HG02970 (cell line): Measurements from ENCODE around the gene TDO2.
A peak's percentile ranks its signal among the peaks of the same experiment; 100 is the strongest.
"Not testable (repeated sequence)": the region's sequence is repeated elsewhere in the genome, so short reads cannot be mapped to it uniquely, and the experiment has no call there.

Source experiments
- ATAC-seq: cut with Tn5 transposase; IDR thresholded peaks from one replicate; pipeline ENCODE4 v1.9.1; 2021; ENCODE audit warnings: mild to moderate bottlenecking, moderate library complexity, moderate number of reproducible peaks; ENCODE audit not compliant: unreplicated experiment, low FRiP score

The TDO2 gene

DNA sequence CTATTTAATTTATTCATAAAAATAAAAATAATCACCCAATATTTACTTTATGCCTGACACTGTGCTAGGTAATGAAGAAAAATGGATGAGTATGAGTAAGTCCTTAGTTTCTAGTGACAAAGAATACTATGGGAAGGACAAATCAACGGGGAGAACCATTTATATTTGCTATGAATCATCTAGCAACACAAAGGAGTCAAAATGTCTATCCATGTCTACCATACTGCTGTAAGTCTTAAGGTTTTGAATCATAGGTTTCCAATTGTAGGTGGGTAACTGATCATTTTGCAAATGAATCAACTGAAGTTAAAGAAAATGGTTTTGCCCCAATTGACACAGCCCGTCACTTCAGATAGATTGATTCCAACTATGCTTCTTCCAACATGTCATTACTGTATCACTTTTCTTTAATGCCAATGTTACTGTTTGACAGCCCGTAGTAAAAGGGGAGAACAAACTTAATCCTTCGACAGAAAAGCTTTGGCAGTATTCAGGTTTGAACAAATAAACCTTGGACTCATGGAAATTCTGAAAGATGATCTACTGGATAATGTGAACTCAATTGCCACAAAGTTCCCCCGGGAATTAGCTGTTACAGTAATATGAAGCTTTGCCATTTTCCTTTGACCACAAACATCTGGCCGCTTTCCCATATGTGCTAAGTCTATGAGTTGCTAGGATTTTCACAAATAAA is 3.2 kb downstream of the TDO2 start:
- ATAC-seq, result no peak

DNA sequence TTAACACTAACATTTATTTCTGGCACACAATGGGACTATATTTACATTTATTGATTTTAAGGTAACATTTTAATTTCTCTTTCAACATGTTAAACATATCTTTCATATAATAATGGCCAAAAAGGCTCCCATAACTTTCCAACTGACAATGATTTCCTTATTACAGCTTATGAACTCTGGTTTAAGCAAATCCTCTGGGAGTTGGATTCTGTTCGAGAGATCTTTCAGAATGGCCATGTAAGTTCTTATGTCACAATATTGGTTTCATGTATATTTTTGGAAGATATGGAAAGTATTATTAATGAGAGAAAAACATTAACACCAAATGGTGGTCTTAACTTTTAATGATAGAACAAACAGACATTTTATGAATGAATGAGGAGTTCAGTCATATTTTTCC is 4.1 kb downstream of the TDO2 start:
- ATAC-seq, result no peak

DNA sequence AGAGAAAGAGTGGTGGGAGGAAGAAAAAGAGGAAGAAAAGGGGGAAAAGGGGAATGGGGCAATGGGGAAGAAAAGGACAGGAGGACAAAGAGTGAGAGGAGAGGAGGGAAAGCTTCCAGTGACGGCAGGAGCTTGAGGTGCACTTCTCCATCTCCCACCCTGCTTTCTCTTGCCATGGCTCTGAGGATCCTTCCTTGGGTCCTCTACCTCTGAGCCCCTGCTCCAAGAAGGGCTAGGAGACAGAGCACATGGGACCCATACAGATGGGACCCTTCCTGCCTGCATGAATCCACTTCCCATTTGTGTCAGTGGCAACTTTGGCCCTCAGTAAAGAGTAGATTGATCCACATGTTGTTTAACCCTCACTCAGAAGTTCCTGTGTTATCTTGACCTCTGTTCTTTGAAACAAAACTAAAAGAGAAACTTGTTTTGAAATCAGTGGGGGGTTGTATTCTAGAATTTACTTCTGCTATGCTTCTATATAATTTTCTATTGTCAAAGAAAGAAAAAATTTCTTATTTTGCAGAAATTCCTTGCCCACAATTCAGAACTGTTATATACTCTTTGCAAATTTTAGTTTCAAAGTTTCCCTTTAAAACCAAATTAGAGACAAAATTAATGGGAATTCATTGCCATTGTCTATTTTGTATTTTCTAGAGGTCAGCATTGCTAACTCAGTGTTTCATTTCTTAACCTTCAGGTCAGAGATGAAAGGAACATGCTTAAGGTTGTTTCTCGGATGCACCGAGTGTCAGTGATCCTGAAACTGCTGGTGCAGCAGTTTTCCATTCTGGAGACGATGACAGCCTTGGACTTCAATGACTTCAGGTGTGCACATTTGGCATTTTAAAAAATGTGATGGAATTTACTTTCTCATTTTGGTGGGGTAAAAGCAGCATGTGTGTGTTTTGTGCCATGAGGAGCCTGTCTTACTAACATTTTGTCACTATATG is 5.0 kb downstream of the TDO2 start:
- peak; percentile 69 for ATAC-seq

DNA sequence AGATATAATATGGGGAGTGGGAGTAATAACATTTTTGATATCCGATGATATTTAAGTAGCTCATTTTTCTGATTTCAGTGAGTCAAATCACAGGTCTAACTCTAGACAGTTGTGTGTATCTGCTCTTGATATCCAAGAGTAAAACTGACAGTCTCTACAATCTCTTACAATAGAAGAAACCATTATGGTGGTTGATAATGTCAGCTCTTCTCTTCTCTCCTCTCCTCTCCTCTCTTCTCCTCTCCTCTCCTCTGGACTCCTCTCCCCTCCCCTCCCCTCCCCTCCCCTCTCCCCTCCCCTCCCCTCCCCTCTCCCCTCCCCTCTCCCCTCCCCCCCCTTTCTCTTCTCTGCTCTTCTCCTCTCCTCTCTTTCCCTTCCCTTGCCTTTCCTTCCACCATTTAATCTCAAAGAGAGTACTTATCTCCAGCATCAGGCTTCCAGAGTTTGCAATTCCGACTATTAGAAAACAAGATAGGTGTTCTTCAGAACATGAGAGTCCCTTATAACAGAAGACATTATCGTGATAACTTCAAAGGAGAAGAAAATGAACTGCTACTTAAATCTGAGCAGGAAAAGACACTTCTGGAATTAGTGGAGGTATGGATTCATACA is 6.2 kb downstream of the TDO2 start:
- ATAC-seq, result no peak

DNA sequence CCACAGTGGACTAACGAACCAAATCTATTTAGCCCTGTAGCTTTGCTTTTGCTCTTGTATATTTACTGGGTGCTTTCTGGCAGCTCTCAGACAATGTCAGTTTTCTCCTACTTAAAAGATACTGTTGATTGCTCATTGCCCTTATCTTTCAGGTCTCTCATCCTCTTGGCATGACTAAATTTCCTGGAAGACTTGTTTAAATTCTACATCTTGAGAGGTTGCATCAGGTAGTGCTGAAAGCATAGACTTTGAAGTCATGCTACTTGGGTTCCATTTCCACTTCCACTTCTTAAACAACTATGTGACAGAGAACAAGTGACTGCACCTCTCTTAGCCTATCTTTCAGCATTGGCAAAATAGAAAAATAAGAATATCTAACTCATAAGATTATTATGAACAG is 8.4 kb downstream of the TDO2 start:
- no peak for ATAC-seq

DNA sequence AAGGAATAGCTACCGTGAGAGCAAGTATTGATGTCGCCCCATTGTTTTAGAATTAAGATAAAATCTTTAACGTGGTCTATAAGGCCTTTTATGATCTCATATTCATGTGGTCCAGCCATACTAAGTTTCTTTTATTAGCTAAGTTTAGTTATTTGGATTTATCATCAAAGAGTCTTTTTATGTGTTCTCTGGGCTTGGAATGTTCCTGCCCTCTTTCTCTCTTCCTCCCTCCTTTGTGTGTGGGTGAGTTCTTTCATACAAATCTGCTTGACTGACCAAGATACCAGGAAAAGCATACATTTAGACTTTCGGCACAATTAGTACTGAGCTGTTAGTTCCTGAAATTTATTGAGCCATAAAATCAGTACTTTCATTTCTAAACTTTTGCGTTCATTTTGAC is 11.3 kb downstream of the TDO2 start:
- ATAC-seq, result no peak

DNA sequence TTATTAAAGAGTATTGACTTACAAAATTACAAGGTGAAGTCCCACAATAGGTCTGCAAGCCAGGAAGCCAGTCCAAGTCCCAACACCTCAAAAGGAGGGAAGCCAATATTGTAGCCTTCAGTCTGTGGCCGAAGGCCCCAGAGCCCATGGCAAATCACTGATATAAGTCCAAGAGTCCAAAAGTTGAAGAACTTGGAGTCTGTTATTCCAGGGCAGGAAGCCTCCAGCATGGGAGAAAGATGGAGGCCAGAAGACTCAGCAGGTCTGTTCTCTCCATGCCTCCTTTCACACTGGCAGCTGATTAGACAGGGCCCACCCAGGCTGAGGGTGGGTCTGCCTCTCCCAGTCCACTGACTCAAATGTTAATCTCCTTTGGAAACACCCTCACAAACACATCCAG is 18.1 kb downstream of the TDO2 start:
- no peak for ATAC-seq

DNA sequence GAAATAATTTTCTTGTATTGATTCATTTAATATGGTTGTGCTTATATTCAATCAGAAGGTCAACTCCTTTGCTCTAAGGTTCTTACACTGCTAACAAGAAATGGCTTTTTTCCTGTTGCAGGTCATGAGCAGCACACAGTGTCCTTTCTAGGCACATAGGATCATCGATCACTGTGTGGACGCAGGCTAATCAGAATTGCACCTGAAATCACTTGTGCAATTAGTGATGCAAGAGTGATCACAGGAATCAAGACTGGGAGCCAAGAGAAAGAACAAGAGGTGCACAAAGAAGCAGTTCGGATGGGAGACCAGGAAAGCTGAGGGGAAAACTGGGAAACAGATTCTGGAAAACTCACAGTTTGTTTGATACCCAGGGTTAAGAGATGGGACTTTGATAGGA is 21.1 kb downstream of the TDO2 start:
- no peak for ATAC-seq

DNA sequence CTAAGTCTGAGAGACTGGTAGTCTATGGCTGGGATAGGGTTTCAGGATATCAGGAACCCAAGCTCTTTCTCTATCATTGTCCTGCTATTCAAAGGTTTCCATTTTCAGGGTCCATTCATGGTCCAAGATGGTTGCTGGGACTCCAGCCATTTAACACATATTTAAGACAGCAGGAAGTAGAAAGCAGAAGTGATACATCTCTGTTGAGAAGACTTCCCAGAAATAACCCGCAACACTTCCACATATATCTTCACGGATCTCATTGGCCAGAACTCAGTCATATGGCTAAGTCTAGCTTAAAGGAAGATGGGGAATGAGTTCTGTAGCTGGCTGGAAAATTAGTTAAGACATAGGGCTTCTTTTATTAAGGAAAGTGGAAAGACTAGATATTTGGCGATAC is 26.3 kb downstream of the TDO2 start:
- no peak for ATAC-seq

DNA sequence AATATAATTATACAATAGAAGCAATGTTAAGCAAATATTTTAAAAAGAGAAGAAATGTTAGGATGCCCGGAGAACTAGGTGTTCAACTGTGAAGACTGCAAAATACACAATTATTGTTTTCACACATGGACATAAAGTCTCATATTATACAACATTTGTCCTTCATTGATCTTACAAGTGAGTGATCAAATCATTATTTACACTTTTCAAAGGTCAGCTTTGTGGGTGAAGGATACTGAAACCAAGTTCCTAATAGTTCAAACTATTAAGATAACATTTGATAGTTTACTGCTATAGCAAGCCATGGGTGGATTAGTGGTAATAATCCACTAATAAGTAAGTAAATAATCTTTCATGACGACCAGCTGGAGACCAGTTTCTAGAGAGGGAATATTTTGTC is 26.8 kb downstream of the TDO2 start:
- ATAC-seq, result no peak

DNA sequence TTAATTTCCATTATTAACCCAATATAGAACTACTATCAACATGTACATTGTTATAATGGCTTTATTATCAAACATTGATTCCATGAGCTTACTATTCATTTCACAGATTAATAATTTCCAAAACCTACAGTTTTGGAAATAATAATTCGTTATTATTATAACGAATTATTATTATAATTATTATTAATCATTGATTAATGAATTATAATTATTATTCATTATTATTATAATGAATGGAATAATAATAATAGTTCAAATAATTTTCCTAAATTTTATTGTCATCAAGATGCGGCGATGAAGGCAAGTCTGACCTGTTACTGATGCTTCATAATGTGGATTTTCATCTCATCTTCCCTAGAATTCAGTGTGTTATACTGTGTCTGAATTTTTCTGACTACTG is 28.1 kb downstream of the TDO2 start:
- ATAC-seq, result no peak

DNA sequence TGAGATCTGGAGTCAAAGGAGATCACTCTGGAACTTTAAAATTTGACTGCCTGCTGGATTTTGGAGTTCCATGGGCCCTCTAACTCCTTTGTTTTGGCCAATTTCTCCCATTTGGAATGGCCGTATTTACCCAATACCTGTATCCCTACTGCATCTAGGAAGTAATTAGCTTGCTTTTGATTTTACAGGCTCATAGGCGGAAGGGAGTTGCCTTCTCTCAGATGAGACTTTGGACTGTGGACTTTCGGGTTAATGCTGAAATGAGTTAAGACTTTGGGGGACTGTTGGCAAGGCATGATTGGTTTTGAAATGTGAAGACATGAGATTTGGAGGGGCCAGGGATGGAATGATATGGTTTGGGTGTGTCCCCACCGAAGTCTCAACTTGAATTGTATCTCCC is 31.1 kb downstream of the TDO2 start:
- not testable (repeated sequence) for ATAC-seq

DNA sequence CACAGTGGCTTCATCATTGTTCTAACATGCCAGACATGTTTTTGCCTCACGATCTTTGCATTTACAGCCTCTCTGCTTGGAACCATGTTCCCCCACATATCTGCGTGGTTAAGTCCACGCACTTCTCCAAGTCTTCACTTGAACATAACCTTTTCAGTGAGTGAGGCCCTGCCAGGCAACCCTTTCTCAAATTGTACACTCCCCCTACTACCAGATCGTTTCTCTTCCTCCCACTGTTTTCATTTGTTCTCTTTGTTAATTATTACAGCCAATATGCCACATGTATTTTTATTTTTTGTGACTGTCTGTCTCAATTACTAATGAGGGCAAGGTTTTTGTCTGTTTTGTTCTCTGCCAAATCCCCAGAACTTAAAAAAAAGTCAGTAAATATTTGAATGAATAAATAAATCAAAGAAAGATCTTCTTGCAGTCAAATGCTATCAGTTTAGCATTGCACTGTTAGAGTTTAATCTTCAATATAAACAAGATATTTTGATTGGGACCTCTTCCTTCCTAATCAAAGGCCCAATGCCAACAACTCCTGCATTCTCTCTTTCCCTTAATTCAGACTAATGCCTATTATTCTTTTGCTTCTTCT is 32.0 kb downstream of the TDO2 start:
- no peak for ATAC-seq

DNA sequence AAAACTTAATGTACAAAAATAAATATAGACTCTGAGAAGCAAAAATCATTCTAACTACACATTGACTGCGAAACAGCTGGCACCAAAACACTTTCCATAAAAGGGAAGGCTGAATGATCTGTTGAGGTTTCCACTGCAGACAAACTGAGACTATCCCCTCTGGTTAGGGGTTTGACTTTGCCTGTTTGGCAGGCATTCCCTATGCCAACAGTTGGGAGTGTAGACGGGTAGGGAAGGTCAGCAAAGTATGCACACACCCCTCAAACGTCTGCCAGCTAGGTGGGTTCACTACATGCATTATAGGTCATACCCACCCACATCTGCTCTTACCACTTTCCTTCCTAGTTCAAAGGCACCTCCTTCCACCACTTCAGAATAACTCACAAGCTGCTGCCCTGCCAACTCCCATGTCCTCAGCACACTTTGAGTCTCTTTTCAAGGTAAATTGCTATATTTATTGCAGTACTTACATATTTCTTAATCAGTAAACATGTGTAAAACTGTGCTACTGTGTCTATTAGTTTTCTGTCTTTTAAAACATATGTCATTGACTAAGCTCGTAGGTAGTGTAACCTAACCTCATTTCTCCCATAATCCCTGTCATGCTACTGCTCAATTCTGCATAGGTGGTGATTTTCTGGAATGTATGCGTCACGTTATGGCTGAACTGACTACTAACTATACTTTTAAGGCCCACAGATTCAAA is 37.7 kb downstream of the TDO2 start:
- ATAC-seq, result no peak

DNA sequence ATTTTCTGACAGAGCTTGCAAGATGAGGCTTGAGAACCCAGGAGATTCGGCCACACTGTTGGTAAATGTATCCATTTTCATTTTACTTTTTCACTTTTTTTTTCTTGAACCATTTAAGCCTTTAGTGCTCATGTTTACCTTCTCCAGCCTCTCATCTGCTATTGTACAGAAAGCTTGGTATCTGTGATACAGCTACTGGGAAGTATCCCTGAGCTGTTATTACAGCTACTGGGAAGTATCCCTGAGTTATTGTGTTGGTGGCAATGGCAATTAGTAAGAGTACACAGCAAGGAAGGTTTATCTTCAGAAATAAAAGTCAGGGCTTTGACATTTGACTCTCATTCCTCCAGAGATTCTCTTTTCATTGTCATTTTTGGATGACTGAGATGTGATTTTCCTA is 38.3 kb downstream of the TDO2 start:
- no peak for ATAC-seq

DNA sequence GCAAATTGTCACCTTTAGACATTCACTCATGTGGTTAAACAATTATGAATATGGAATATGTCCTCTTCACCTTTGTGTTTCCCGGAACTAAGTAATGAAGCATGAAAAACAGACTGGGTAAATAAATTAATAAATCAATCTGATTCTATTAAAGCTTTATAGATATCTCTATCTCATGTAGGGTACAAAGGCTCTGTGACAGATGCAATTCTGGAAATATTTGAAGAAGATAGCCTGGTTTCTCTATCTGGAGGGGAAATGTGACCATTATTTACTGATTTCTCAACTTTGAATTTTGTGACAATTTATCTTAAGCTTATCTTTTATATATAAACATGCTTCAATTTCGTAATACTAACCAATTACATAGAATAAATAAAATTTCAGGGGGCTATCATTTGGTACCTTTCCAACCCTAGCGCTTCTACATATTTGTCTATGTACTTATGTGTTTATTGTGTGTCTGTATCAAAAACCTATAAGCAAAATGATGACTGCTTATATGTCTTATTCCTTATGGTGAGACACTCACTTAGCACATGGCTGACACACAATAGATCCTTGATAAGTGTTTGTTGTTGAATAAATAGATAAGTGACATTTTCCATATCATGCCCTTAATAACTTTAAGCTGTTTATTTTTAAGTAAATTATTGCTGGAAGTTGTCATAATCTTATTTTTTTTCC is 40.3 kb downstream of the TDO2 start:
- no peak for ATAC-seq

DNA sequence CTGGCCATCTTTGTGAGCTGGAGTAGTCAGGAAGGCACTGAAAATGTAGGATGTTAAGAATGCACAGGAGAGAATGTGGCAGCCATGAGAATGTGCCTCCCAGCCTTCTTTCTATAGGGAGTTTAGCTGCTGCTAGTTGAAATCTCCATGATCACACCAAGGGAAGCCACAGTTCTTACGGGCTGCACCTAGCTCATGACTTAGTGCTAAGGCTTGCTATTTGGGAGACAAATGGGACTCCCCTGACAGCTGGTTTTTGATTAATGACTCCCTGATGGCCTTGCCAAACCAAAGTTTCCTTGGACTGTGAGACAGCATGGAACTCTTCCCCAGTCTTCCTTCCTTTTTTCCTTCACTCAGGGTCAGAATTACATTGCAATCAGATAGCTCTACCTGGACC is 41.0 kb downstream of the TDO2 start:
- ATAC-seq, result no peak

DNA sequence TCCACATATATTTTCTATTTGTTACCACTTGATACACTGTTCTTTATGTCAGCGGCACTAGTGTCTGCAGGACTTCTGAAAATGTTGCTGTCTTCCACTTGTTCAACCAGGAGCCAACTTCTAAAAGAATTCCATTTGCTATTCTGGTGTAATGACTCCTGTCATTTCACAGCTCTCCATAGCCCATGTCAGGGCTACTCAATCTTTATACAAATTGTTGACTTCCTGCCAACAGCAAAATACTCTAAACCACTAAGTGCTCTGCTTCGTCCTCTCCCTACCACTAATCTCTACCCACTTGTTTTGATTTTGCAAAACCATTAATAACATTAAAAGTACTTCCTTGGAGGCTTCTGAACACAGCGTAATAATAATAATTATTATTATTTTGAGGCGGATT is 43.0 kb downstream of the TDO2 start:
- ATAC-seq, result no peak

DNA sequence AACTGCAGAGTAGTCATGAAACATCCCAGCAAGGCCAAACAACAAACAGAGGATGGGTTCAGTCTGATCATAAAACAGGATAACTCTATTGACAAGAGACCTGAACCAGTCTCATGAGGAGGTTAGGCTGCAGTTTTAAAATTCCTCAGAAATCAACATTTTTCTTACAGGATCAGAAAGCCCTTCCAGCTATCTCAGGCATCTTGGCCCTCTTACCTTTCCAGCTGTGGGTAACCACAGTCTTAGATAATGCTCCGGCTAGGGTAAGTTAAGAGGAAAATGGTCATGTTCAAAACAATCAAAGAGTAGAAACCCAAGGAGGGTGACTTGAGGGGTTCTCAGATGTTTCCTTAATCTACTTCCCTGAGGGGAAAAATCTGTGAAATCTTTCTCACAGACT is 45.0 kb downstream of the TDO2 start:
- ATAC-seq, result no peak

DNA sequence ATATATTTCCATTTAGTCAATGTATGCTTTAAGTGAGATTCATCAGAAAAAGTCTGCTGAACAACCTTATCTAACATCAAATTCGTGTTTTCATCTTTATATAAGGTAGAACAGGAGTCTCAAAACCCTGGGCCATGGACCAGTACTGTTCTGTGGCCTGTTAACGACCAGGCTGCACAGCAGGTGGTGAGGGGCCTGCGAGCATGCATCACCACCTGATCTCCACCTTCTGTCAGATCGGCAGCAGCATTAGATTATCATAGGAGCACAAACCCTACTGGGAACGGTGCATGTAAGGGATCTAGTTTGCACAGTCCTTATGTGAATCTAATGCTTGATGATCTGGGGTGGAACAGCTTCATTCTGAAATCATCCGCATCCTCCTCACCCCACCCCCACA is 47.0 kb downstream of the TDO2 start:
- no peak for ATAC-seq
